NCI-H774 (cell line): ENCODE data around the gene SLC16A11.
"Not testable (repeated sequence)": the region's sequence is repeated elsewhere in the genome, so short reads cannot be mapped to it uniquely, and the experiment has no call there.

Experiments used
- DNase-seq: peaks from one replicate; lab custom pipeline; 2025; lab: John Stamatoyannopoulos, UW

Gene SLC16A11

DNA sequence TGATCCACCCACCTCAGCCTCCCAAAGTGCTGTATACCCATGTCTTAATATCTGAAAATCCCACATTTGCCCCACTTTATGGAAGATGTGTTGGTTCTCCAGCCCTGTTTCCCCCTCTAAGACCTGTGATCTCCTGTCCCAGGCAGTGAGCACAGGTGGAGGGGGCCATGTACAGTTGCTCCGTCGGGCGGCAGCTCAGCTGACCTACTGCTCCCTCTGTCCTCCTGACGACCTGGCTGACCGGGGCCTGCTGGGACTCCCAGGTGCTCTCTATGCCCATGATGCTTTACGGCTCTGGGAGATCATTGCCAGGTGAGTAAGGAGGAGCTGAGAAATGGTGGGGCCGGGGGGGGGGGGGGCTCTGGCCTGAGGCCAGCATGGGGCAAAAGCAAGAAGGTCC, 38.2 kb downstream of the SLC16A11 start:
- no peak for DNase-seq

DNA sequence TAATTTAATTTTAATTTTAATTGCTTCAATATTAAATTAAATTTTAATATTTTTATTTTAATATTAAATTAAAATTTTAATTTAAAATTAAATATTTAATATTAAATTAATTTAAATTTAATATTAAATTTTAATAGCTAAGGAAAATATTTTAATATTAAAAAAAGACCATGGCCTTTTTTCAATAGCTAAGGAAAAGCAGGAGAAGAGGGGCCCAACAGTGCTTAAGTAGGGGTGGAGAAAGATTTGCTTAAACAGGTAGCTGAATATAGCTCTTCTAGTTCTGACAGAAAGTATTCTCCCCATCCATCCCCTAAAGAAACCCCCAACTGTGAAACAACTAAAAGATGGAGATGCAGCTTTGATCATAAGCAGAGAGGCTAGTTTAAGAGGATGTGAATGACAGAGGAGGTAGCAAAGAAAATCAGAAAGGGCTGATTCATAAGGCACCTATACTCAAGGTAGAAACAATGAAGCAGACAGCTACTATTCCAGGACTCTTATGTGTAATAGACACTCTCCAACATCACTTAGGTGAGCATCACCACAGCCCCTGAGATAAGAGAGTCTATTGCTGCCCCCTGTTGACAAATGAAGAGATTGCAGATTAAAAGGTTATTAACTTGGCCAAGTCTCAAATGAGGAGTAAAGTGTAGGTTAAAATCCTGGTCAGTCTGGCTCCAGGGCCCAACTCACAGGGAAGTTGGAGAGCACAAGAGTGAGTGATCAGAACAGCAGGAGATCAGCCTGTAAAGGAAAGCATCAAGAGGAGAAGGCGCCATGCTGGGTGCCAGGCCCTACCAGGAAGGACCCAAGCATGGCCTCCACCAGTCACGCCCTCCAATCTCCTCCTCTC, 39.3 kb downstream of the SLC16A11 start:
- peak; percentile 51 for DNase-seq

DNA sequence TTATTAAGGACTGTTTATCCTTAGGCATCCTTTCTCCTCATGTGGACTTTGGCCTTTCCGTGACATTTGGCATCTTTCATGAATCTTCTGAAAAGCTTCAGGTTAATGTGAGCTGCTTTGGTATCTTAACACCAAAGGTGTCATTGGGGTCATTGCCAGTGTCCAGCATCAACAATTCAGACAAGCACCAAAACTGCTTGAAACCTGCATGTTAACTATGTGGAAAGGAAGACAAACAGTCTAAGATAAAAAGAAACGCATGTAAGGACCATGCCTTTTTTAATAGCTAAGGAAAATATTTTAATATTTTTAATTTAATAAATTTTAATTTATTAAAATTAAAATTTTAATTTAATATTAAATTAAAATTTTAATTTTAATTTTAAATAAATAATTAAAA, 40.1 kb downstream of the SLC16A11 start:
- no peak for DNase-seq

GRCh38 chr17:7002288-7003047, 41.4 kb downstream of the SLC16A11 start:
- no peak for DNase-seq

DNA sequence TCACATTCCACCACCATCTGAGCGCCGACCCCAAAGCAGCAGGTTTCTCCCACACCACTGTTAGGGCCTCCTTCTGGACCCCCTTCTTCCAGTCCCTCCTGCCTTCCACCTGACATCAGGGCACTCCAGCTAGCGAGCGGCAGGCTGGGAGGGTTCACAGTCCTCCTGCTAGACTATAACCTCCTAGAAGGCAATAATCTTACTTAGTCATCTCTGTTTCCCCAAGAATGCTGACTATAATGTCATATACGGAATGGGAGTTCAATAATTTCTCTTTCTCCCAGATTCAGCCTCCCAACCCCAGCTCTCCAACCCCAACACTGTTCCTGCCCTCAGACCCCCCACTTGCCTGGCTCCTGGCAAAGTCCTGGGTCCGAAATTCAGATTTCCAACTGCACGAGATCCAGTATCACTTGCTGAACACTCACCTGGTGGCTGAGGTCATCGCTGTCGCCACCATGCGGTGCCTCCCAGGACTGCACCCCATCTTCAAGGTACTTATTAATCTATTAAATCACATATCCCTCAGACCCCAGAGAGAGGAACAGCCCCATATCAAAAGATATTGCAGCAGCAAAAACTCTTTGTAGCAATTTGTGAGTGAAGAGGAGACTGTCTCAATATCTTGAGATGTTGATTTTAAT, 42.5 kb downstream of the SLC16A11 start:
- DNase-seq: no peak

DNA sequence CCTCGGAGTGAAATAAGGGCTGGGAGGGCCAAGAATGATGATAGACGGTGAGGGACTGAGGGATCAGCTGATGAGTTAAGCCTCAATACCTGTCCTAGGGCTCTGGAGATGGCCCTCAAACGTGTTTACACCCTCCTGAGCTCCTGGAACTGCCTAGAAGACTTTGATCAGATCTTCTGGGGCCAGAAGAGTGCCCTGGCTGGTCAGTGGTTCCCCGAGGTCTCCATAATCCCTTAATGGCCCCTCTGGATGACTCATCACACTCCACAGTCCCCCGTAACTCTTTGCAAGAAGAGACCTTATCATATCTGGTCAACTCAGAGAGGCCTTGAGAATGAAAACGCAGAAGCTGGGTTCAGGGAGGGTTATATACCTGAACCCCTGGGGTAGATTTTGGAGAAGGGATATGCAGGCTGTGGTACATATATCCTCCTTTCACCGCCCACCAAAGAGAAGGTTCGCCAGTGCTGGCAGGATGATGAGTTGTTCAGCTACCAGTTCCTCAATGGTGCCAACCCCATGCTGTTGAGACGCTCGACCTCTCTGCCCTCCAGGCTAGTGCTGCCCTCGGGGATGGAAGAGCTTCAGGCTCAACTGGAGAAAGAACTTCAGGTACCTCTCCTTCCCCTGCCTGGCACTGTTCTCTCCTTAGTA, 44.9 kb downstream of the SLC16A11 start:
- no peak for DNase-seq

GRCh38 chr17:6997171-6997570, 46.7 kb downstream of the SLC16A11 start:
- no peak for DNase-seq

DNA sequence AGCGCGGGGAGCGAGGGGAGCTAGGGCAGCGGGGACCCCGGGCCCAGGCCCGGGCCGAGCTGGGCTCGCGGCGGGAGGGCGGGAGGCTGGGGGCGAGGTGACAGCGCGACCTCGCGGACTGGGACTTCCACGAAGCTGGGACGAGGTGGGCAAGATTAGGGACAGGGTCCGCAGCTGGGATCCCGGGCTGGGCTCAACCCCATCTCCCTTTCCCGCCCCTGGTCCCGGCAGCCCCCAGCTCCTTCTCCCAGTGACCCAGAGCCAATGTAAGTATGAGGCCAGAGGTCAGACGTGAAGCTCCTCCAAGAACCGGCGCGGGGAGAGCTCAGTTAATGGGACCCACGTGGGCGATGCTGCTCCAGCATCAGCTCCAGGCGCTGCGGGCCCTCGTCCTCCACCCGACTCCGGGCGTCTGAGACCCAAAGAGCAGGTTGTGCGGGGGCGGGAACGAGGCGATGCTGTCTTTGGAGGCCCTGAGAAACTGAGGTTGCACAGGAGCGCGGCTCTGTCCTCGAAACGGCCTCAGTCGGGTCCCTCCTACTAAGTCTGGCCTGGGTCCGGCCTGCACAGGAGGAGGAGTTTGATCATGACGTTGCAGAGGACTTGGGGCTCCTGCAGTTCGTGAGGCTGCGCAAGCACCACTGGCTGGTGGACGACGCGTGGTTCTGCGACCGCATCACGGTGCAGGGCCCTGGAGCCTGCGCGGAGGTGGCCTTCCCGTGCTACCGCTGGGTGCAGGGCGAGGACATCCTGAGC, 47.5 kb downstream of the SLC16A11 start:
- DNase-seq: no peak

GRCh38 chr17:6995500-6996255, 48.2 kb downstream of the SLC16A11 start, which contains the start of gene ALOX12:
Gene ALOX12 (plus strand): TSS chr17:6996049. CDS start chr17:6996118, 69 bp downstream.
- no peak for DNase-seq

DNA sequence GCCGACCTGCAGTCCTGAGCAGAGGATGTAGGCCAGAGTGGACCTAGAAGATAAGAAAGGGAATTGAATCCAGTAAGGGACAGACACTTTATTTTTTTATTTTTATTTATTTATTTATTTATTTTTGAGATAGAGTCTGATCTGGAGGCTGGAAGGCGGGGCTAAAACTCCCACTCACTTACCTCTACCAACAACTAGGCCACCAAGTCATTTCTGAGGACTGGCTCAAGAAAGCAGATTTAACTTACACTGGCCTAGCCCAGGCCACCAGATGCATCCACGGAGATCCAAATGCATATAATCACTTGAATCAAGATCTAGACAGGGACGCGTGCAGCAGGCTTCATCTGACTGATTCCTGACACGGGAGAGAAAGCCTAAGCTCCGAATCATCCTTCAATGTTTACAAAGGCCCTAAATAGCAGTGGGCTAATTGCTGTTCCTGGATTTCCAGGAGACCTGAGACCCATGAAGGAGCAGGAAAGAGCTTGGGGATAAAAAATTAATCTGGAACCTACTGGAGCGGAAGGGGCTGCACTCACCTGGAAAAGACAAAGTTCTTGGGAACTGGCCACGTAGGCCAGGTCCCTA, 49.1 kb downstream of the SLC16A11 start:
- no peak for DNase-seq

GRCh38 chr17:6994118-6994598, 49.7 kb downstream of the SLC16A11 start:
- DNase-seq: no peak

GRCh38 chr17:6993613-6994056, 50.3 kb downstream of the SLC16A11 start:
- DNase-seq: not testable (repeated sequence)
